Measurements from ENCODE around the gene STT3B.

The STT3B gene

GRCh38 chr3:31532587-31533168 is at the start of gene STT3B:
Gene STT3B (plus strand): TSS chr3:31532925. CDS start chr3:31532999, 74 bp downstream.
- H3K9ac ChIP-seq (ENCODE audit: low read length in 2 of 2): peak within 1 kb of the TSS; percentile 77 to 82
- H3K4me3 ChIP-seq (ENCODE audit: low read length in 2 of 2): peak within 1 kb of the TSS; percentile 77 to 82
- H3K36me3 ChIP-seq (ENCODE audit: control insufficient read depth in 2 of 2, insufficient read depth in 2 of 2, low read length in 2 of 2): no peaks in the 10 kb centered on the region
- peak within 1 kb of the TSS; percentile 91 for H3K27ac ChIP-seq (ENCODE audit: low read length)
- H3K4me1 ChIP-seq (ENCODE audit: control insufficient read depth, insufficient read depth, low read length): peaks cover 10% of the 10 kb centered on the region
- H3K27me3 ChIP-seq (ENCODE audit: control insufficient read depth in 1 of 2, insufficient read depth in 2 of 2, low read length in 2 of 2): no peaks in the 10 kb centered on the region
- H3K9me3 ChIP-seq (ENCODE audit: control insufficient read depth in 2 of 2, low read length in 2 of 2): no peaks in the 10 kb centered on the region

GRCh38 chr3:31483776-31484175 is 48.9 kb upstream of the STT3B start:
- Histone ChIP-seq H3K27me3 (ENCODE audit: control insufficient read depth in 1 of 2, insufficient read depth in 2 of 2, low read length in 2 of 2) (no peaks in the 10 kb centered on the region), H3K4me1 (ENCODE audit: control insufficient read depth, insufficient read depth, low read length) (no peaks in the 10 kb centered on the region), H3K9ac (ENCODE audit: low read length in 2 of 2) (no peak overlapping the region), H3K36me3 (ENCODE audit: control insufficient read depth in 2 of 2, insufficient read depth in 2 of 2, low read length in 2 of 2) (no peaks in the 10 kb centered on the region), H3K4me3 (ENCODE audit: low read length in 2 of 2) (no peak overlapping the region), H3K27ac (ENCODE audit: low read length) (no peak overlapping the region), H3K9me3 (ENCODE audit: control insufficient read depth in 2 of 2, low read length in 2 of 2) (peaks cover 0 to 5% of the 10 kb centered on the region in 2 donors)

GRCh38 chr3:31485196-31485595 is 47.5 kb upstream of the STT3B start:
- Histone ChIP-seq H3K4me1 (ENCODE audit: control insufficient read depth, insufficient read depth, low read length) (no peaks in the 10 kb centered on the region), H3K9ac (ENCODE audit: low read length in 2 of 2) (no peak overlapping the region), H3K9me3 (ENCODE audit: control insufficient read depth in 2 of 2, low read length in 2 of 2) (no peaks in the 10 kb centered on the region), H3K27ac (ENCODE audit: low read length) (no peak overlapping the region), H3K27me3 (ENCODE audit: control insufficient read depth in 1 of 2, insufficient read depth in 2 of 2, low read length in 2 of 2) (no peaks in the 10 kb centered on the region), H3K4me3 (ENCODE audit: low read length in 2 of 2) (no peak overlapping the region), H3K36me3 (ENCODE audit: control insufficient read depth in 2 of 2, insufficient read depth in 2 of 2, low read length in 2 of 2) (no peaks in the 10 kb centered on the region)

- Histone ChIP-seq H3K4me3 (ENCODE audit: low read length in 2 of 2) (no peak overlapping the region), H3K9ac (ENCODE audit: low read length in 2 of 2) (no peak overlapping the region), H3K27ac (ENCODE audit: low read length) (no peak overlapping the region), H3K9me3 (ENCODE audit: control insufficient read depth in 2 of 2, low read length in 2 of 2) (peaks cover 0 to 6% of the 10 kb centered on the region in 2 donors), H3K27me3 (ENCODE audit: control insufficient read depth in 1 of 2, insufficient read depth in 2 of 2, low read length in 2 of 2) (no peaks in the 10 kb centered on the region), H3K36me3 (ENCODE audit: control insufficient read depth in 2 of 2, insufficient read depth in 2 of 2, low read length in 2 of 2) (no peaks in the 10 kb centered on the region), H3K4me1 (ENCODE audit: control insufficient read depth, insufficient read depth, low read length) (no peaks in the 10 kb centered on the region)
These were observed 45.7 kb upstream of the STT3B start for GRCh38 chr3:31486865-31487533.

GRCh38 chr3:31488475-31489017 is 44.2 kb upstream of the STT3B start:
- Histone ChIP-seq H3K4me1 (ENCODE audit: control insufficient read depth, insufficient read depth, low read length) (no peaks in the 10 kb centered on the region), H3K4me3 (ENCODE audit: low read length in 2 of 2) (no peak overlapping the region), H3K36me3 (ENCODE audit: control insufficient read depth in 2 of 2, insufficient read depth in 2 of 2, low read length in 2 of 2) (no peaks in the 10 kb centered on the region), H3K9ac (ENCODE audit: low read length in 2 of 2) (no peak overlapping the region), H3K27me3 (ENCODE audit: control insufficient read depth in 1 of 2, insufficient read depth in 2 of 2, low read length in 2 of 2) (no peaks in the 10 kb centered on the region), H3K9me3 (ENCODE audit: control insufficient read depth in 2 of 2, low read length in 2 of 2) (peaks cover 0 to 6% of the 10 kb centered on the region in 2 donors), H3K27ac (ENCODE audit: low read length) (no peak overlapping the region)

- H3K27ac ChIP-seq (ENCODE audit: low read length): no peak overlapping the region
- no peak overlapping the region for H3K4me3 ChIP-seq (ENCODE audit: low read length in 2 of 2)
- H3K27me3 ChIP-seq (ENCODE audit: control insufficient read depth in 1 of 2, insufficient read depth in 2 of 2, low read length in 2 of 2): no peaks in the 10 kb centered on the region
- no peak overlapping the region for H3K9ac ChIP-seq (ENCODE audit: low read length in 2 of 2)
- H3K4me1 ChIP-seq (ENCODE audit: control insufficient read depth, insufficient read depth, low read length): no peaks in the 10 kb centered on the region
- H3K9me3 ChIP-seq (ENCODE audit: control insufficient read depth in 2 of 2, low read length in 2 of 2): peaks cover 0 to 6% of the 10 kb centered on the region in 2 donors
- H3K36me3 ChIP-seq (ENCODE audit: control insufficient read depth in 2 of 2, insufficient read depth in 2 of 2, low read length in 2 of 2): no peaks in the 10 kb centered on the region
These were observed 42.2 kb upstream of the STT3B start for GRCh38 chr3:31490502-31490901.

- Histone ChIP-seq H3K4me1 (ENCODE audit: control insufficient read depth, insufficient read depth, low read length) (no peaks in the 10 kb centered on the region), H3K27ac (ENCODE audit: low read length) (no peak overlapping the region), H3K9ac (ENCODE audit: low read length in 2 of 2) (no peak overlapping the region), H3K36me3 (ENCODE audit: control insufficient read depth in 2 of 2, insufficient read depth in 2 of 2, low read length in 2 of 2) (no peaks in the 10 kb centered on the region), H3K27me3 (ENCODE audit: control insufficient read depth in 1 of 2, insufficient read depth in 2 of 2, low read length in 2 of 2) (no peaks in the 10 kb centered on the region), H3K9me3 (ENCODE audit: control insufficient read depth in 2 of 2, low read length in 2 of 2) (peaks cover 0 to 6% of the 10 kb centered on the region in 2 donors), H3K4me3 (ENCODE audit: low read length in 2 of 2) (no peak overlapping the region)
These were observed 41.1 kb upstream of the STT3B start for GRCh38 chr3:31491660-31492059.

GRCh38 chr3:31493149-31493548 is 39.6 kb upstream of the STT3B start:
- Histone ChIP-seq H3K4me3 (ENCODE audit: low read length in 2 of 2) (no peak overlapping the region), H3K27me3 (ENCODE audit: control insufficient read depth in 1 of 2, insufficient read depth in 2 of 2, low read length in 2 of 2) (no peaks in the 10 kb centered on the region), H3K27ac (ENCODE audit: low read length) (no peak overlapping the region), H3K36me3 (ENCODE audit: control insufficient read depth in 2 of 2, insufficient read depth in 2 of 2, low read length in 2 of 2) (no peaks in the 10 kb centered on the region), H3K9ac (ENCODE audit: low read length in 2 of 2) (no peak overlapping the region), H3K4me1 (ENCODE audit: control insufficient read depth, insufficient read depth, low read length) (no peaks in the 10 kb centered on the region), H3K9me3 (ENCODE audit: control insufficient read depth in 2 of 2, low read length in 2 of 2) (peaks cover 0 to 6% of the 10 kb centered on the region in 2 donors)

GRCh38 chr3:31495971-31496665 is 36.6 kb upstream of the STT3B start:
- Histone ChIP-seq H3K27ac (ENCODE audit: low read length) (no peak overlapping the region), H3K9ac (ENCODE audit: low read length in 2 of 2) (no peak overlapping the region)

GRCh38 chr3:31498791-31499190 is 33.9 kb upstream of the STT3B start:
- Histone ChIP-seq H3K4me1 (ENCODE audit: control insufficient read depth, insufficient read depth, low read length) (no peaks in the 10 kb centered on the region), H3K36me3 (ENCODE audit: control insufficient read depth in 2 of 2, insufficient read depth in 2 of 2, low read length in 2 of 2) (no peaks in the 10 kb centered on the region), H3K9ac (ENCODE audit: low read length in 2 of 2) (no peak overlapping the region), H3K4me3 (ENCODE audit: low read length in 2 of 2) (no peak overlapping the region), H3K9me3 (ENCODE audit: control insufficient read depth in 2 of 2, low read length in 2 of 2) (no peaks in the 10 kb centered on the region), H3K27me3 (ENCODE audit: control insufficient read depth in 1 of 2, insufficient read depth in 2 of 2, low read length in 2 of 2) (no peaks in the 10 kb centered on the region), H3K27ac (ENCODE audit: low read length) (no peak overlapping the region)

More at GRCh38 chr3:31495971-31496665, 36.6 kb upstream of the STT3B start:
- H3K9me3 ChIP-seq (ENCODE audit: control insufficient read depth in 2 of 2, low read length in 2 of 2): no peaks in the 10 kb centered on the region
- no peaks in the 10 kb centered on the region for H3K36me3 ChIP-seq (ENCODE audit: control insufficient read depth in 2 of 2, insufficient read depth in 2 of 2, low read length in 2 of 2)
- H3K4me3 ChIP-seq (ENCODE audit: low read length in 2 of 2): no peak overlapping the region
- no peaks in the 10 kb centered on the region for H3K4me1 ChIP-seq (ENCODE audit: control insufficient read depth, insufficient read depth, low read length)
- no peaks in the 10 kb centered on the region for H3K27me3 ChIP-seq (ENCODE audit: control insufficient read depth in 1 of 2, insufficient read depth in 2 of 2, low read length in 2 of 2)
